Measurements from ENCODE around the gene DENND6B. TPM values are rescaled to one million over a fixed set of nuclear protein-coding genes. Genes with fewer than 3 reads are reported as not detected.

The DENND6B gene
- total and polyA plus RNA-seq, 2 donors (not counting 3 experiments of a cell fraction or from before 2014, with no cell fraction given): 4.1 to 5.9 TPM

- Histone ChIP-seq H3K4me1 (ENCODE audit: control insufficient read depth, extremely low read depth, insufficient read depth, low read length) (peaks cover 11% of the 10 kb centered on the region), H3K9me1 (replicated peaks; ENCODE audit: control insufficient read depth, extremely low read depth, insufficient read depth, low read length) (no peaks in the 10 kb centered on the region), H3K36me3 (ENCODE audit: control insufficient read depth in 2 of 2, extremely low read depth in 1 of 2, insufficient read depth in 2 of 2, low read length in 2 of 2) (peaks cover 0 to 9% of the 10 kb centered on the region in 2 experiments), H4K20me1 (replicated peaks; ENCODE audit: control insufficient read depth, extremely low read depth, insufficient read depth, low read length) (no peaks in the 10 kb centered on the region), H3K4me2 (ENCODE audit: insufficient read depth, low read length) (no peak overlapping the region), H2AFZ (ENCODE audit: low read depth, low read length) (no peak overlapping the region), H3K79me2 (ENCODE audit: control insufficient read depth, insufficient read depth, low read length) (peaks cover 22% of the 10 kb centered on the region), H3K9ac (replicated peaks; ENCODE audit: extremely low read depth, insufficient read depth, low read length) (no peak overlapping the region), H3K27me3 (ENCODE audit: control insufficient read depth in 2 of 2, insufficient read depth in 2 of 2, low read length in 2 of 2) (no peaks in the 10 kb centered on the region), H3K27ac (ENCODE audit: insufficient read depth, low read depth, low read length) (no peak overlapping the region), H3K4me3 (replicated peaks in 1 of 3; ENCODE audit: insufficient read depth in 1 of 3, low read depth in 1 of 3, low read length in 3 of 3) (no peak overlapping the region), H3K9me3 (replicated peaks; ENCODE audit: control insufficient read depth, insufficient read depth, low read length) (no peaks in the 10 kb centered on the region)
- dilution Hi-C loops (cut with MboI; ENCODE audit: extremely low pct_ligation_motif_present, low sequenced_read_pairs): no loop called here
- TF ChIP-seq POLR2A (IDR thresholded peaks at IDR 0.05; ENCODE audit: low read depth, low read length) (no peak), FOS (IDR thresholded peaks at IDR 0.05; ENCODE audit: borderline replicate concordance, insufficient read depth, low read length) (no peak), JUN (IDR thresholded peaks at IDR 0.05; ENCODE audit: borderline replicate concordance, insufficient read depth, insufficient read length, low read depth) (no peak), GATA2 (IDR thresholded peaks at IDR 0.05; ENCODE audit: insufficient read depth, insufficient read length, low read depth, low read length) (no peak), MYC (IDR thresholded peaks at IDR 0.05; ENCODE audit: low read depth, low read length) (no peak), EZH2 (IDR thresholded peaks at IDR 0.05; ENCODE audit: borderline replicate concordance, low read depth, low read length, severe bottlenecking) (no peak)
- POLR2A ChIA-PET: no interaction called here
- CTCF ChIA-PET: interaction anchor here (0.9 to 4.9 kb wide), 5 partner anchors 11 to 263 kb away, joined by 3 to 41 read pairs (median 3); partner anchors contain the start of genes HDAC10 and SCO2
- intact Hi-C loops (cut with micrococcal nuclease): no loop called here
- DNase-seq (ENCODE audit: low read depth, low spot score): no peak
- no peak for FAIRE-seq
- BruUV-seq (replicated peaks): no TSS peak
These were observed 64.3 kb downstream of the DENND6B start for GRCh38 chr22:50262460-50262911.

All from endothelial cell of umbilical vein (primary cell).